Measurements from ENCODE around the gene CACYBP. TPM values are rescaled to one million over a fixed set of nuclear protein-coding genes. Genes with fewer than 3 reads are reported as not detected.

CACYBP gene
- total RNA-seq, 1 donor from 2014 or later = 77.4 TPM

- intact Hi-C loops (cut with DNase I) = loop anchor here (2.0 to 10.0 kb wide), 2 partner anchors 1206 to 1526 kb away; partner anchors contain the start of genes COP1 and PRDX6
These were observed 995 bp downstream of the CACYBP start for GRCh38 chr1:175000697-175001187.

GRCh38 chr1:175002910-175003517 is 3.3 kb downstream of the CACYBP start:
- DNase-seq (ENCODE audit: low spot score in 2 of 2) = no peak
- intact Hi-C loops (cut with DNase I) = loop anchor here (10.0 kb wide), 1 partner anchor 1528 kb away; the partner anchor contains the start of gene PRDX6
- H3K27ac ChIP-seq = no peak overlapping the region
- peak overlapping the region in 1 of 2 donors; percentile 5 for H3K4me3 ChIP-seq
- H3K9me3 ChIP-seq = no peaks in the 10 kb centered on the region
- no peak for TF ChIP-seq CTCF (IDR thresholded peaks at IDR 0.05)
- H3K4me1 ChIP-seq = peaks cover 3 to 25% of the 10 kb centered on the region in 2 donors
- H3K36me3 ChIP-seq = peaks cover 18 to 25% of the 10 kb centered on the region in 2 donors
- no peaks in the 10 kb centered on the region for H3K27me3 ChIP-seq

More at GRCh38 chr1:175000697-175001187, 995 bp downstream of the CACYBP start:
- Histone ChIP-seq H3K27me3 (no peaks in the 10 kb centered on the region), H3K36me3 (peaks cover 3% of the 10 kb centered on the region in 2 donors), H3K27ac (peak overlapping the region; percentile 95 to 99), H3K4me3 (peak overlapping the region; percentile 77 to 100), H3K9me3 (no peaks in the 10 kb centered on the region), H3K4me1 (peaks cover 3 to 25% of the 10 kb centered on the region in 2 donors)
- DNase-seq (ENCODE audit: low spot score in 2 of 2) = no peak
- TF ChIP-seq CTCF (IDR thresholded peaks at IDR 0.05) = no peak

GRCh38 chr1:175003521-175003920 is 3.8 kb downstream of the CACYBP start:
- no peak for DNase-seq (ENCODE audit: low spot score in 2 of 2)
- Histone ChIP-seq H3K4me1 (peaks cover 3 to 25% of the 10 kb centered on the region in 2 donors), H3K27ac (no peak overlapping the region), H3K36me3 (peaks cover 23 to 30% of the 10 kb centered on the region in 2 donors), H3K4me3 (no peak overlapping the region), H3K27me3 (no peaks in the 10 kb centered on the region), H3K9me3 (no peaks in the 10 kb centered on the region)
- intact Hi-C loops (cut with DNase I) = loop anchor here (10.0 kb wide), 1 partner anchor 1529 kb away; the partner anchor contains the start of gene PRDX6
- TF ChIP-seq CTCF (IDR thresholded peaks at IDR 0.05) = no peak

GRCh38 chr1:175005085-175005783 is 5.5 kb downstream of the CACYBP start:
- H3K36me3 ChIP-seq = peaks cover 24 to 47% of the 10 kb centered on the region in 2 donors
- H3K4me1 ChIP-seq = peaks cover 3 to 22% of the 10 kb centered on the region in 2 donors
- no peak for TF ChIP-seq CTCF (IDR thresholded peaks at IDR 0.05)
- H3K4me3 ChIP-seq = no peak overlapping the region
- no peaks in the 10 kb centered on the region for H3K9me3 ChIP-seq
- no peaks in the 10 kb centered on the region for H3K27me3 ChIP-seq
- no peak for DNase-seq (ENCODE audit: low spot score in 2 of 2)
- H3K27ac ChIP-seq = no peak overlapping the region
- intact Hi-C loops (cut with DNase I) = loop anchor here (10.0 kb wide), 1 partner anchor 1530 kb away; the partner anchor contains the start of gene PRDX6

- intact Hi-C loops (cut with DNase I) = loop anchor here (10.0 kb wide), 1 partner anchor 1535 kb away; the partner anchor contains the start of gene PRDX6
- TF ChIP-seq CTCF (IDR thresholded peaks at IDR 0.05) = no peak
- no peak for DNase-seq (ENCODE audit: low spot score in 2 of 2)
- Histone ChIP-seq H3K4me3 (no peak overlapping the region), H3K9me3 (no peaks in the 10 kb centered on the region), H3K4me1 (no peaks in the 10 kb centered on the region), H3K27me3 (no peaks in the 10 kb centered on the region), H3K36me3 (peaks cover 58 to 90% of the 10 kb centered on the region in 2 donors), H3K27ac (no peak overlapping the region)
These were observed 9.8 kb downstream of the CACYBP start for GRCh38 chr1:175009532-175009931.
